ENCODE results near the gene ZNF433.
A peak's percentile ranks its signal among the peaks of the same experiment; 100 is the strongest.
"Not testable (repeated sequence)": the region's sequence is repeated elsewhere in the genome, so short reads cannot be mapped to it uniquely, and the experiment has no call there.

The ZNF433 gene

GRCh38 chr19:12043752-12044422, 8.4 kb upstream of the ZNF433 start:
- no peak overlapping the region for H3K9ac ChIP-seq (ENCODE audit: low read depth, low read length)
- peaks cover 34% of the 10 kb centered on the region for H3K9me3 ChIP-seq (ENCODE audit: control insufficient read depth, insufficient read depth, low read length)
- no peaks in the 10 kb centered on the region for H3K27me3 ChIP-seq (ENCODE audit: control insufficient read depth, insufficient read depth, low read length)
- peaks cover 15% of the 10 kb centered on the region for H3K36me3 ChIP-seq (ENCODE audit: control insufficient read depth, insufficient read depth, low read length)
- H3K4me3 ChIP-seq (ENCODE audit: low read depth, low read length): no peak overlapping the region
- H3K4me1 ChIP-seq (ENCODE audit: control insufficient read depth, insufficient read depth, low read length): no peaks in the 10 kb centered on the region

- H3K36me3 ChIP-seq (ENCODE audit: control insufficient read depth, insufficient read depth, low read length): peaks cover 15% of the 10 kb centered on the region
- H3K4me1 ChIP-seq (ENCODE audit: control insufficient read depth, insufficient read depth, low read length): no peaks in the 10 kb centered on the region
- no peak overlapping the region for H3K9ac ChIP-seq (ENCODE audit: low read depth, low read length)
- no peaks in the 10 kb centered on the region for H3K27me3 ChIP-seq (ENCODE audit: control insufficient read depth, insufficient read depth, low read length)
- H3K9me3 ChIP-seq (ENCODE audit: control insufficient read depth, insufficient read depth, low read length): peaks cover 34% of the 10 kb centered on the region
- H3K4me3 ChIP-seq (ENCODE audit: low read depth, low read length): no peak overlapping the region
These were observed 7.4 kb upstream of the ZNF433 start for GRCh38 chr19:12042893-12043292.

DNA sequence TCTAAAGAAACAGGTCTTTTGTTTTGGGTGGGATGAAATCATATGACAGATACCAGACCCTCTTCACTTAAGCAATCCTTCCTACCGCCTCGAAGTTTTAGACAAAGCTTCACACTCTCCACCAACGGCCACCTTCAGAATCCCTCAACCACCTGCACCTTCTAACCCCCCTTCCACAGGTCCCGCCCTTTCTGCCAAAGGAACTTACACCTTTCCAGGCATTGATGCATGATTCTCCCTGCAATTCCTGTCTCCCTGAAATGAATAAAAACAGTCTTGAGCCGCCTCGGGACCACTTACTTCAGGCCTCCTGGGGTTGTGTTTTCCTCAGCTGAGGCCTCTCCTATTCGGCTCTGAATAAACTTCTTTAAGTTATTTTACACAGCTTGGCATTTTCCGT, 859 bp downstream of the ZNF433 start:
- Histone ChIP-seq H3K27me3 (ENCODE audit: control insufficient read depth, insufficient read depth, low read length) (peaks cover 8% of the 10 kb centered on the region), H3K4me1 (ENCODE audit: control insufficient read depth, insufficient read depth, low read length) (no peaks in the 10 kb centered on the region), H3K9me3 (ENCODE audit: control insufficient read depth, insufficient read depth, low read length) (no peaks in the 10 kb centered on the region), H3K36me3 (ENCODE audit: control insufficient read depth, insufficient read depth, low read length) (peaks cover 1% of the 10 kb centered on the region), H3K4me3 (ENCODE audit: low read depth, low read length) (peak overlapping the region; percentile 80), H3K9ac (ENCODE audit: low read depth, low read length) (no peak overlapping the region)

- H3K4me1 ChIP-seq (ENCODE audit: control insufficient read depth, insufficient read depth, low read length): no peaks in the 10 kb centered on the region
- H3K4me3 ChIP-seq (ENCODE audit: low read depth, low read length): peak overlapping the region; percentile 80
- peaks cover 3% of the 10 kb centered on the region for H3K36me3 ChIP-seq (ENCODE audit: control insufficient read depth, insufficient read depth, low read length)
- no peaks in the 10 kb centered on the region for H3K9me3 ChIP-seq (ENCODE audit: control insufficient read depth, insufficient read depth, low read length)
- H3K9ac ChIP-seq (ENCODE audit: low read depth, low read length): no peak overlapping the region
- H3K27me3 ChIP-seq (ENCODE audit: control insufficient read depth, insufficient read depth, low read length): peaks cover 8% of the 10 kb centered on the region
These were observed 1.3 kb downstream of the ZNF433 start for GRCh38 chr19:12034198-12034597.

- Histone ChIP-seq H3K27me3 (ENCODE audit: control insufficient read depth, insufficient read depth, low read length) (no peaks in the 10 kb centered on the region), H3K4me1 (ENCODE audit: control insufficient read depth, insufficient read depth, low read length) (no peaks in the 10 kb centered on the region), H3K9ac (ENCODE audit: low read depth, low read length) (no peak overlapping the region), H3K36me3 (ENCODE audit: control insufficient read depth, insufficient read depth, low read length) (peaks cover 8% of the 10 kb centered on the region), H3K4me3 (ENCODE audit: low read depth, low read length) (no peak overlapping the region), H3K9me3 (ENCODE audit: control insufficient read depth, insufficient read depth, low read length) (peaks cover 43% of the 10 kb centered on the region)
These were observed 19.7 kb downstream of the ZNF433 start for GRCh38 chr19:12015753-12016116.

DNA sequence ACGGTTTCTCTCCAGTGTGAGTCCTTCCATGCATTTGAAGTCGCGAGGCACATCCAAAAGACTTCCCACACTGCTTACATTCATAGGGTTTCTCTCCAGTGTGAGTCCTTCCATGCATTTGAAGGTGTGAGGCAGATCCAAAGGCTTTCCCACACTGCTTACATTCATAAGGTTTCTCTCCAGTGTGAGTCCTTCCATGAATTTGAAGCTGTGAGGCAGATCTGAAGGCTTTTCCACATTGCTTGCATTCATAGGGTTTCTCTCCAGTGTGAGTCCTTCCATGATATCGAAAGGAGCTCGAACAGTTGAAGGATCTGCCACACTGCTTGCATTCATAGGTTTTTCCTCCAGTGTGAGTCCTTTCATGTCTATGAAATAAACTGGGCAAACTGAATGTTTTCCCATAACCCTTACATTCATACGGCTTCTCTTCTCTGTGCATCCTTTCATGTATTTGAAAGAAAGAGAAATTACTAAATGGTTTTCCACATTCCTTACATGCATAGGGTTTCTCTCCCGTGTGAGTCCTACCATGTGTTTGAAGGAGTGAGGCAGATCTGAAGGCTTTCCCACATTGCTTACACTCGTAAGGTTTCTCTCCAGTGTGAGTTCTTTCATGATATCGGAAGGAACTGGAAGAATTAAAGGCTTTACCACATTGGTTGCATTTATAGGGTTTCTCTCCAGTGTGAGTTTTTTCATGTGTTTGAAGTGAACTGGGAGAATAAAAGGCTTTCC, 20.3 kb downstream of the ZNF433 start:
- Histone ChIP-seq H3K9ac (ENCODE audit: low read depth, low read length) (no peak overlapping the region), H3K27me3 (ENCODE audit: control insufficient read depth, insufficient read depth, low read length) (no peaks in the 10 kb centered on the region), H3K4me1 (ENCODE audit: control insufficient read depth, insufficient read depth, low read length) (no peaks in the 10 kb centered on the region), H3K9me3 (ENCODE audit: control insufficient read depth, insufficient read depth, low read length) (peaks cover 43% of the 10 kb centered on the region), H3K4me3 (ENCODE audit: low read depth, low read length) (no peak overlapping the region), H3K36me3 (ENCODE audit: control insufficient read depth, insufficient read depth, low read length) (peaks cover 8% of the 10 kb centered on the region)

- Histone ChIP-seq H3K4me3 (ENCODE audit: low read depth, low read length) (no peak overlapping the region), H3K9me3 (ENCODE audit: control insufficient read depth, insufficient read depth, low read length) (no peaks in the 10 kb centered on the region), H3K4me1 (ENCODE audit: control insufficient read depth, insufficient read depth, low read length) (no peaks in the 10 kb centered on the region), H3K9ac (ENCODE audit: low read depth, low read length) (no peak overlapping the region), H3K36me3 (ENCODE audit: control insufficient read depth, insufficient read depth, low read length) (no peaks in the 10 kb centered on the region), H3K27me3 (ENCODE audit: control insufficient read depth, insufficient read depth, low read length) (no peaks in the 10 kb centered on the region)
These were observed 35.1 kb downstream of the ZNF433 start for GRCh38 chr19:12000152-12000981.

- H3K4me1 ChIP-seq (ENCODE audit: control insufficient read depth, insufficient read depth, low read length): no peaks in the 10 kb centered on the region
- peaks cover 3% of the 10 kb centered on the region for H3K36me3 ChIP-seq (ENCODE audit: control insufficient read depth, insufficient read depth, low read length)
- H3K27me3 ChIP-seq (ENCODE audit: control insufficient read depth, insufficient read depth, low read length): no peaks in the 10 kb centered on the region
- no peak overlapping the region for H3K4me3 ChIP-seq (ENCODE audit: low read depth, low read length)
- no peak overlapping the region for H3K9ac ChIP-seq (ENCODE audit: low read depth, low read length)
- H3K9me3 ChIP-seq (ENCODE audit: control insufficient read depth, insufficient read depth, low read length): no peaks in the 10 kb centered on the region
These were observed 40.3 kb downstream of the ZNF433 start for GRCh38 chr19:11995174-11995573.

DNA sequence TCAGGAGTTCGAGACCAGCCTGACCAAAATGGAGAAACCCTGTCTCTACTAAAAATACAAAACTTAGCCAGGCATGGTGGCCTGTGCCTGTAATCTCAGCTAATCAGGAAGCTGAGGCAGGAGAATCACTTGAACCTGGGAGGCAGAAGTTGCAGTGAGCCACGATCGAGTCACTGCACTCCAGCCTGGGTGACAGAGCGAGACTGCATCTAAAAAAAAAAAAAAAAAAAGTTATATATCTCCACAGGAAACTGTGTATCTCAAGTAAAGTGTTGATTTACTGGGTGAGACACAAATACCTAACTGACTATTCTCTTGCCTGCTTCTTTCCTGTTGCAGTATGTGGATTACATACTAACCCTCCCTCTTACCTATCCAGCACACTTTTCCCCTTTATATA, 43.6 kb downstream of the ZNF433 start:
- H3K36me3 ChIP-seq (ENCODE audit: control insufficient read depth, insufficient read depth, low read length); H3K27me3 ChIP-seq (ENCODE audit: control insufficient read depth, insufficient read depth, low read length); H3K9ac ChIP-seq (ENCODE audit: low read depth, low read length): not testable (repeated sequence)

DNA sequence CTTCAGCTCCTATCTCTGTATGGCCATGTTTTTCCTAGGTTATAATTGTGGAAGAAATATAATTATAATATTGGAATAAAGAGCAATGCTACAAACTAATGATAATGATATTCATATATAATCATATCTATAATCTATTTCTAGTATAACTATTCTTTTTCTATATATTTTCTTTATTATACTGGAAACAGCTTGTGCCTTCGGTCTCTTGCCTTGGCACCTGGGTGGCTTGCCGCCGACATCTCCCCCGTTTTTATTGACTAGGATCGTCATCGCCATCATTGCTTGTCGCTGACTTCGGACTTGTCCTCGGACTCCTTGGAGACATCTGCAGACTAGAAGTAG, 46.4 kb downstream of the ZNF433 start:
- Histone ChIP-seq H3K9ac (ENCODE audit: low read depth, low read length) (no peak overlapping the region), H3K4me3 (ENCODE audit: low read depth, low read length) (no peak overlapping the region)

More for the DNA sequence above, 43.6 kb downstream of the ZNF433 start:
- not testable (repeated sequence) for H3K4me3 ChIP-seq (ENCODE audit: low read depth, low read length); H3K9me3 ChIP-seq (ENCODE audit: control insufficient read depth, insufficient read depth, low read length); H3K4me1 ChIP-seq (ENCODE audit: control insufficient read depth, insufficient read depth, low read length)

GRCh38 chr19:11987405-11988281, 47.8 kb downstream of the ZNF433 start:
- Histone ChIP-seq H3K36me3 (ENCODE audit: control insufficient read depth, insufficient read depth, low read length) (peaks cover 4% of the 10 kb centered on the region), H3K4me3 (ENCODE audit: low read depth, low read length) (peak overlapping the region; percentile 67), H3K9ac (ENCODE audit: low read depth, low read length) (peak overlapping the region; percentile 62), H3K9me3 (ENCODE audit: control insufficient read depth, insufficient read depth, low read length) (no peaks in the 10 kb centered on the region), H3K4me1 (ENCODE audit: control insufficient read depth, insufficient read depth, low read length) (no peaks in the 10 kb centered on the region), H3K27me3 (ENCODE audit: control insufficient read depth, insufficient read depth, low read length) (no peaks in the 10 kb centered on the region)

More for the DNA sequence above, 46.4 kb downstream of the ZNF433 start:
- no peaks in the 10 kb centered on the region for H3K4me1 ChIP-seq (ENCODE audit: control insufficient read depth, insufficient read depth, low read length)
- H3K9me3 ChIP-seq (ENCODE audit: control insufficient read depth, insufficient read depth, low read length): no peaks in the 10 kb centered on the region
- H3K27me3 ChIP-seq (ENCODE audit: control insufficient read depth, insufficient read depth, low read length): no peaks in the 10 kb centered on the region
- H3K36me3 ChIP-seq (ENCODE audit: control insufficient read depth, insufficient read depth, low read length): peaks cover 4% of the 10 kb centered on the region

Data from iPS-15b (cell line).